IPS-NIHi11 (cell line): ENCODE results near the gene ANKRD12.
A peak's percentile ranks its signal among the peaks of the same experiment; 100 is the strongest.
"Not testable (repeated sequence)": the region's sequence is repeated elsewhere in the genome, so short reads cannot be mapped to it uniquely, and the experiment has no call there.

ENCODE experiments used
- DNase-seq: peaks from one replicate; pipeline ENCODE4 v3.0.0; 2012; ENCODE audit warnings: mixed read lengths, low spot score

Gene ANKRD12

GRCh38 chr18:9146224-9146623 lies 9.6 kb downstream of the ANKRD12 start:
- DNase-seq = no peak

DNA sequence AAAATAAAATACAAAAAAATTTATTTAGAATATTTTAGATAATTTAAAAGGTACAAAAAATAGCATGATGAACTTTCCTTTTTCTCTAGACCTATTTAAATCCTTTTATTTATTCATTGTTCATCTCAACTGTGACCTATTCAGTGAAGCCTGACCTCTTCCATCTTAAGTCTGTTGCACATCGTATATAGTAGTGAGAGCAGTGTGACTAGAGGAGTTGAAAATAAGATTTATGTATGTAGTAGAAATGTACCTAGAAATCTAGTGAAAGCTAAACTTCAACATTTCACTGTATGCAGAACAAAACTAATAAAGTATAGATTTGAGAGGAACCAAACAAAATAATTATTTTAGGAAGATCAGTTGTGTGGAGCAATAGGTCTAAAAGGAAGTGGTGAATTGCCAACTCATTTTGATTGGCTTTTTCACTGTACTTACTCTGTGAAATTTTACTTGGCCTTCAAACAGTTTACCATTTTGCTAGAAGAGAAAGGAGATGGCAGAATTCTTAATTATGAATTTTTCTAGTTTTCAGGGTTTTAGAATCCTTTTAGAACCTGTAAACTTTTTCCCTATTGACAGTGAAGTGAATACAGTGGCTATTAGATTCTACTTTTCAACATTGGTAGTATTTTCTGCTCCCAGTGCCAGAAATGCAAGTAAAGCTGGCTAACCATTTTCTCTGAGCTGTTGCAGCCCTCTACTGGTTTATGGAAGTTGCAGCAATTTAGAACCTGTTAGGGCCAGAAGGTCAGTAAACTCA lies 11.0 kb downstream of the ANKRD12 start:
- DNase-seq = peak; percentile 46

GRCh38 chr18:9148203-9148552 lies 11.6 kb downstream of the ANKRD12 start:
- no peak for DNase-seq

GRCh38 chr18:9150121-9150520 lies 13.5 kb downstream of the ANKRD12 start:
- no peak for DNase-seq

GRCh38 chr18:9153256-9153655 lies 16.7 kb downstream of the ANKRD12 start:
- DNase-seq = no peak

DNA sequence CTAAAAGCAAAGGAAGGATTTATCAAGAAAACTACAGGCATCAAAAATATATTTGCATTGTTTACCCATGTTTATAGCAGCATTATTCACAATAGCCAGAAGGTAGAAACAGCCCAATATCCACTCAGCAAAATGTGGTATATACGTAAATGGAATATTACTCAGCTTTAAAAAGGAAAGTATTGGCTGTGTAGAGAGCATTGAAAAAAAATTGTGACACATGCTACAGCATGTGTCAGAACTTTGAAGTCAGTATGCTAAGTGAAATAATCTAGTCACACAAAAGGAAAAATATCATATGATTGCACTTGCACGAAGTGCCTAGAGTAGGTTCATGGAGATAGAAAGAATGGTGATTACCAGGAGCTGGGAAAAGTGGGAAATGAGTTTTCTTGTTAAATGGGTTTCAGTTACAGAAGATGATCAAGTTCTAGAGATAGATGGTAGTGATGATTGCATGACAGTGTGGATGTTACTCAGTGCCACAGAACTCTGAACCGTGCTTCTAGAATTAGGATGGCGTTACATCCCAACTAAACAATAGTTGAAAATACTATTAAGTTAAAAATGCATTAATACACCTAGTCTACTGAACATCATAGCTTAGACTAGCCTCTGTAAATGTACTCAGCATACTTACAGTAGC lies 20.1 kb downstream of the ANKRD12 start:
- no peak for DNase-seq

DNA sequence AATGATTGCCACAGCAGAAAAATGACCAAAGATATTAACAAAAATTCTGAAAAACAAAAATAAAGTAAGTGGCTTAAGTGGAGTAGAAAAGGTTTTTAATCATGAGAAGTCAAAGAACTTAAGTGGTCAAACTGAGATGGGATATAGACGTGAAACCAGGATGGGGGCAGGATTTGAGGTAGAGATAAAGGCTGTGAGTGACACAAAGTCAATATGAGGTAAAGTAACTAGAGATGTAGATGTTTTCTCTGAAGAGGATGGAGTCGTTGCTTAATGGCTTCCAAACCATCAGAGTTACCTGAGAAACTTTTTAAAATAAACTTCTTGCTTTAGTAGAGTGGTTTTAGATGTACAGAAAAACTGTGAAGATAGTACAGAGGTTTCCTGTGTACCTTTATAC lies 21.2 kb downstream of the ANKRD12 start:
- DNase-seq = no peak

GRCh38 chr18:9160014-9160413 lies 23.4 kb downstream of the ANKRD12 start:
- no peak for DNase-seq

- not testable (repeated sequence) for DNase-seq
Measured at GRCh38 chr18:9162663-9163062, 26.1 kb downstream of the ANKRD12 start.

GRCh38 chr18:9164149-9164548 lies 27.6 kb downstream of the ANKRD12 start:
- DNase-seq = not testable (repeated sequence)

GRCh38 chr18:9165883-9166282 lies 29.3 kb downstream of the ANKRD12 start:
- not testable (repeated sequence) for DNase-seq

- DNase-seq = not testable (repeated sequence)
Measured at GRCh38 chr18:9169515-9169914, 32.9 kb downstream of the ANKRD12 start.

GRCh38 chr18:9171919-9172318 lies 35.3 kb downstream of the ANKRD12 start:
- not testable (repeated sequence) for DNase-seq

- DNase-seq = no peak
Measured at GRCh38 chr18:9172506-9173127, 36.0 kb downstream of the ANKRD12 start.

GRCh38 chr18:9173770-9174233 lies 37.2 kb downstream of the ANKRD12 start:
- no peak for DNase-seq

DNA sequence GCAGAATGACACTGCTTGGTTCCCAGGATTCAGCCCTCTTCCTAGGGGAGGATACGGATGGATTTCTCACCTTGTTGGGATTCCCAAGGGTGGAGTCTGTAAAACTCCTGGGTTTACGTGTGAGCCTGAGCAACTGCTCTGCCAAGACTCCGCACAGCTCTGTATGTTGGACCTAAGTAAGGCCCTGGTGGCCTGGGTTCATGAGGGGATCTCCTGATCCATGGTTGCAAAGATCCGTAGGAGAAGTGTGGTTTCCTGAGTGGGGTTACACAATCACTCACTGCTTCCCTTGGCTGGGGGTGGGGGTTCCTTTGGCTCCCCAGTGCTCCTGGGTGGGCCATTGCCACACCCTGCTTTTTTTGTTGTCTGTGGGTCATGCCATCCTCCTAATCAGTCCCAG lies 37.7 kb downstream of the ANKRD12 start:
- no peak for DNase-seq

DNA sequence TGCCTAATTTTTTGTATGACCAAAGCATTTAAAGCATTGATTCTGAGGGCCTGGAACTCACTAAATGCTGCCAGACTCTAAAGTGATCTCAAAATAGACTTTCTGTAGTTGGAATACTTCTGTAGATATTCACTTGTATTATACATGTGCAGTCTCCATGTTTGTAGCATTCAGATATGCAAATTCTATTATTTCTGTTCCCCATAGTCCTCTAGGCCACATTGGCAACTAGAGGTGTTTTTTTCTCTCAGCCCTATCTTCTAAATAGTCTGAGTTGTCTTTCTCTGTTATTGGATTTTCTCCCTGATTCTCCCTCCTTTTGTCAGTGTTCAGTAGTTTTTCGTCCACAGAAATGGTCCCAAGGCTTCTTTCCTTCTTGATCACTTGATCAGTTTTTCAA lies 38.5 kb downstream of the ANKRD12 start:
- no peak for DNase-seq

- DNase-seq = no peak
Measured at GRCh38 chr18:9177031-9177430, 40.5 kb downstream of the ANKRD12 start.

DNA sequence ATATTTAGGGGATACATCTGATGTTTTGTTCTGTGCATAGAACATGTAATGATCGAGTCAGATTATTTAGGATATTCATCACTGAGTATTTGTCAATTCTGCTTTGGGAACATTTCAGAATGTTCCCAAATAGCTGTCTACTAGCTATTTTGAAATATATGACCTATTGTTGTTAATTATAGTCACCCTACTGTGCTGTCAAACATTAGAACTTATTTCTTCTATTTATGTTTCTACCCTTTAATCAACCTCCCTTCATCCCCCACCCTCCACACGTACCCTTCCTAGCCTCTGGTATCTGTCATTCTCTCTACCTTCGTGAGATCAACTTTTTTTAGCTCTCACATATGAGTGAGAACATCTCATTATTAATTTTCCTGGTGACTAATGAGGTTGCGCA lies 40.9 kb downstream of the ANKRD12 start:
- no peak for DNase-seq

DNA sequence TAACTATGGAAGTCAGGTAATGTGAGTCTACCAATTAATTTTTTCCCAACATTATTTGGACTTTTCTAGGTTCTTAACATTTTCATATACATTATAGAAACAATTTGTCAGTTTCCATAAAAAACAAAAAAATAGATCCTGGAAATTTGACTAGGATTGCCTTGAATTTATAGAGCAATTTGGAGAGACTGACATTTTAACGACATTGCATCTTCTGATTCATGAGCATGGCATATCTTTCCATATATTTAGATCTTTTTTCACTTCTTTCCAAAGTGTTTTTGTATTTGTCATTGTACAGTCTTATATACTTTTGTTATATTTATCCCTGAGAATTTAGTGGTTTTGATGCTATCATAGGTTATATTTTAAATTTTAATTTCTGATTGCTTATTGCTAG lies 42.0 kb downstream of the ANKRD12 start:
- DNase-seq = no peak

GRCh38 chr18:9181275-9181674 lies 44.7 kb downstream of the ANKRD12 start:
- no peak for DNase-seq

DNA sequence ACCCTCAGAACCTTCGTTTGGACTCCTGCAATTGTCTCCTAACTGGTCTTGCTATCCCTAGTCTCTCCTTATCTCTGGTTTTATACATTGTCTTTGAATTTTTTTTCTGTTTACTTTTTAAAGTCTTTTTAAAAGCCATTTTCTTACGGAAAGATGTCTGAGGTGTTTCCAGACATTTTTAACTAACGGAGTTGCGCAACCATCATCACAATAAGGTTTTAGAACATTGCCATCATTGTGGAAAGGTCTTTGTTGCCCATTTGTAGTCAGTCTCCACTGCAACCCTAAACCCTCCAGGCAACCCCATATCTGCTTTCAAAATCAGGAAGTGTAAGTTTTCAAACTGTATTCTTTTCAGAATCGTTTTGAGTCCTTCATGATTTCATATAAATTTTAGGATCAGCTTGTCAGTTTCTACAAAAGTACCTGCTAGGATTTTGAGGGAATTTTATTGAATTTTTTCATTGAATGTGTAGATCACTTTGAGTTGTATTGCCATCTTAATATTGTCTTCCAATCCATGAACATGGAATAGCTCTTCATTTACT lies 46.3 kb downstream of the ANKRD12 start:
- no peak for DNase-seq
